ENCODE data around the gene IRF1. TPM values are rescaled to one million over a fixed set of nuclear protein-coding genes. Genes with fewer than 3 reads are reported as not detected.

The IRF1 gene
- total RNA-seq, 1 donor from 2014 or later = 38.3 TPM

- DNase-seq (ENCODE audit: low spot score) = no peak
Measured at GRCh38 chr5:132474881-132475496, 15.6 kb downstream of the IRF1 start.

- no peak for DNase-seq (ENCODE audit: low spot score)
Measured at GRCh38 chr5:132474131-132474723, 16.3 kb downstream of the IRF1 start.

GRCh38 chr5:132473668-132474067 is 16.9 kb downstream of the IRF1 start:
- DNase-seq (ENCODE audit: low spot score) = no peak

GRCh38 chr5:132473019-132473531 is 17.5 kb downstream of the IRF1 start:
- DNase-seq (ENCODE audit: low spot score) = peak; percentile 49

- no peak for DNase-seq (ENCODE audit: low spot score)
Measured at GRCh38 chr5:132472431-132472830, 18.1 kb downstream of the IRF1 start.

- DNase-seq (ENCODE audit: low spot score) = no peak
Measured at GRCh38 chr5:132471944-132472343, 18.6 kb downstream of the IRF1 start.

GRCh38 chr5:132471151-132471907 is 19.2 kb downstream of the IRF1 start:
- DNase-seq (ENCODE audit: low spot score) = peak; percentile 79

GRCh38 chr5:132470596-132470995 is 20.0 kb downstream of the IRF1 start:
- no peak for DNase-seq (ENCODE audit: low spot score)

- no peak for DNase-seq (ENCODE audit: low spot score)
Measured at GRCh38 chr5:132470010-132470392, 20.6 kb downstream of the IRF1 start.

GRCh38 chr5:132469380-132470009 is 21.1 kb downstream of the IRF1 start:
- no peak for DNase-seq (ENCODE audit: low spot score)

- no peak for DNase-seq (ENCODE audit: low spot score)
Measured at GRCh38 chr5:132468656-132469379, 21.8 kb downstream of the IRF1 start.

- DNase-seq (ENCODE audit: low spot score) = no peak
Measured at GRCh38 chr5:132467287-132467984, 23.1 kb downstream of the IRF1 start.

- DNase-seq (ENCODE audit: low spot score) = no peak
Measured at GRCh38 chr5:132466433-132467286, 23.9 kb downstream of the IRF1 start.

GRCh38 chr5:132465059-132465707 is 25.4 kb downstream of the IRF1 start:
- DNase-seq (ENCODE audit: low spot score) = no peak

- no peak for DNase-seq (ENCODE audit: low spot score)
Measured at GRCh38 chr5:132464156-132464939, 26.2 kb downstream of the IRF1 start.

GRCh38 chr5:132463811-132464155 is 26.8 kb downstream of the IRF1 start:
- no peak for DNase-seq (ENCODE audit: low spot score)

- no peak for DNase-seq (ENCODE audit: low spot score)
Measured at GRCh38 chr5:132462856-132463745, 27.5 kb downstream of the IRF1 start.

GRCh38 chr5:132462333-132462732 is 28.2 kb downstream of the IRF1 start:
- DNase-seq (ENCODE audit: low spot score) = no peak

All from mucosa of gallbladder (tissue), 1 donor.